ENCODE data around the gene FGF23. TPM values are rescaled to one million over a fixed set of nuclear protein-coding genes. Genes with fewer than 3 reads are reported as not detected.

FGF23 gene
- total RNA-seq, 6 experiments from 2014 or later, result not detected

DNA sequence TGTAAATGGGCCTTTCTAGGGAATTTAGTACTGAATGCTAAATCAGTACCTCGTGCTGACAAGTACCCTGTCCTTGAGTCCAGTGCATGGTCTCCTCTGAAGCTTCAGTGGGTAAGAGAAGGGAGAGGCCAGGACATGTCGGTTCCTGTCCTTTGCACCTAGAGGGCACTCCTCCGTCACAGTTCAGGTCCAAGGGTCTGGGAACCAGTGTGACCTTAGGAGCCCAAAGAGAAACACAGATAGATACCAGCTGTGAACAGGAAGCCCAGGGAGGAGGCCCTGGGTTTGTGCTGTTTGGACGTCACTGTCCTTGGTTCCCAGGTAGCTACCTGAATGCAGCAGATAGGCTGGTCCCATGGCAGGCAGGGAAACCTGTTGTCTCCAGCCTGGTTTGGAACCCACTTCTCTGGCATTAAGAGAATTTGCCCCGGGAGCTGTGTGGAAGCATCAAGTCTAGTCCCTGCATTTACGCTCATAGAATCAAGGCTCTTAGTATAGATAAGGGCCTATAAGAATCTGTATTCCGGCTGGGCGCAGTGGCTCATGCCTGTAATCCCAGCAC, 3.9 kb upstream of the FGF23 start:
- H3K27ac Mint-ChIP-seq, result no peak overlapping the region

DNA sequence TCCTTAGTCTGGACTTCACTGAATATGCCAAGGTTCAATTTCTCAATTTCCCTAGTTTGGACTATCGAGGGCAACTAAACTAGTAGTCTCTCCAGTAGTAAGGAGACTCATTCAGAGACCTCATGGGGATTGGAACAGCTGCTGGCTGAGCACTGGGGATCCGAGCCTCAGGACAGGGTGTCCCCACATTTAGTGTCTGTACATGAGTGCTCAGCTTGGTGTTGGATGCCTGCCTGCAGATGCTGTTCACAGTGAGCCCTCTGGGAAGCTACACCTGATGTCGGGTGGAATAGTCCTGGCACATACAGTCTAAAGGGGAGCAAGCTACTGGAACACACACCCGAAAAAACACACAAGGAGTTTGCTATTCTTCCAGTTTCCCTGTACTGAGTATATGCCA, 820 bp upstream of the FGF23 start:
- Mint-ChIP-seq H3K4me1 (ENCODE audit: low read depth) (no peaks in the 10 kb centered on the region), H3K27ac (no peak overlapping the region), H3K4me3 (no peak overlapping the region), H3K9me3 (no peaks in the 10 kb centered on the region), H3K27me3 (ENCODE audit: insufficient read depth) (peaks cover 24% of the 10 kb centered on the region), H3K36me3 (ENCODE audit: low read depth) (no peaks in the 10 kb centered on the region)
- DNase-seq, result no peak
- TF ChIP-seq, protein P1, sequence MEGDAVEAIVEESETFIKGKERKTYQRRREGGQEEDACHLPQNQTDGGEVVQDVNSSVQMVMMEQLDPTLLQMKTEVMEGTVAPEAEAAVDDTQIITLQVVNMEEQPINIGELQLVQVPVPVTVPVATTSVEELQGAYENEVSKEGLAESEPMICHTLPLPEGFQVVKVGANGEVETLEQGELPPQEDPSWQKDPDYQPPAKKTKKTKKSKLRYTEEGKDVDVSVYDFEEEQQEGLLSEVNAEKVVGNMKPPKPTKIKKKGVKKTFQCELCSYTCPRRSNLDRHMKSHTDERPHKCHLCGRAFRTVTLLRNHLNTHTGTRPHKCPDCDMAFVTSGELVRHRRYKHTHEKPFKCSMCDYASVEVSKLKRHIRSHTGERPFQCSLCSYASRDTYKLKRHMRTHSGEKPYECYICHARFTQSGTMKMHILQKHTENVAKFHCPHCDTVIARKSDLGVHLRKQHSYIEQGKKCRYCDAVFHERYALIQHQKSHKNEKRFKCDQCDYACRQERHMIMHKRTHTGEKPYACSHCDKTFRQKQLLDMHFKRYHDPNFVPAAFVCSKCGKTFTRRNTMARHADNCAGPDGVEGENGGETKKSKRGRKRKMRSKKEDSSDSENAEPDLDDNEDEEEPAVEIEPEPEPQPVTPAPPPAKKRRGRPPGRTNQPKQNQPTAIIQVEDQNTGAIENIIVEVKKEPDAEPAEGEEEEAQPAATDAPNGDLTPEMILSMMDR (IDR thresholded peaks at IDR 0.05), result no peak

More for the DNA sequence above, 3.9 kb upstream of the FGF23 start:
- Mint-ChIP-seq H3K27me3 (ENCODE audit: insufficient read depth) (peaks cover 27% of the 10 kb centered on the region), H3K4me1 (ENCODE audit: low read depth) (no peaks in the 10 kb centered on the region), H3K36me3 (ENCODE audit: low read depth) (no peaks in the 10 kb centered on the region), H3K4me3 (no peak overlapping the region), H3K9me3 (no peaks in the 10 kb centered on the region)
- TF ChIP-seq, protein P1 (IDR thresholded peaks at IDR 0.05), result no peak
- DNase-seq, result no peak

DNA sequence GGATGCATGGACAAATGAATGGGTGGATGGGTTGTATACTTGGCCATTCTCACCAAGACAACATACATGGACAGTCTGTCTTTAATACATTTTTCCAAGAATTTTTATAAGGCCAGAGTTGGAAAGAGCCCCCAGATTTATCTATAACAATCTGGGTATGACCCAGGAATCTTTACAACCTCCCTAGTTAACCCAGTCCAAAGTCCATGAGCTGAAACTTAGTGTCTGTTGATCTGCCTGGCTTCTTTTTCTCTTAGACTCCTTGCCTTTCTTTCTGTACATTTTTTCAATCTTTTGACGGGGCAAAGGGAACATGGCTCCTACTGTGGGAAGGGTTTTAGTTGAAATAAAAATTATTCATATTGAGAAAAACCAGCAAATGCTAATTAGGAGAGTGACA, 740 bp downstream of the FGF23 start:
- no peaks in the 10 kb centered on the region for H3K9me3 Mint-ChIP-seq
- H3K4me3 Mint-ChIP-seq, result no peak overlapping the region
- TF ChIP-seq, protein P1 (IDR thresholded peaks at IDR 0.05), result no peak
- DNase-seq, result no peak
- no peaks in the 10 kb centered on the region for H3K4me1 Mint-ChIP-seq (ENCODE audit: low read depth)
- H3K36me3 Mint-ChIP-seq (ENCODE audit: low read depth), result no peaks in the 10 kb centered on the region
- H3K27ac Mint-ChIP-seq, result no peak overlapping the region
- H3K27me3 Mint-ChIP-seq (ENCODE audit: insufficient read depth), result peaks cover 23% of the 10 kb centered on the region

DNA sequence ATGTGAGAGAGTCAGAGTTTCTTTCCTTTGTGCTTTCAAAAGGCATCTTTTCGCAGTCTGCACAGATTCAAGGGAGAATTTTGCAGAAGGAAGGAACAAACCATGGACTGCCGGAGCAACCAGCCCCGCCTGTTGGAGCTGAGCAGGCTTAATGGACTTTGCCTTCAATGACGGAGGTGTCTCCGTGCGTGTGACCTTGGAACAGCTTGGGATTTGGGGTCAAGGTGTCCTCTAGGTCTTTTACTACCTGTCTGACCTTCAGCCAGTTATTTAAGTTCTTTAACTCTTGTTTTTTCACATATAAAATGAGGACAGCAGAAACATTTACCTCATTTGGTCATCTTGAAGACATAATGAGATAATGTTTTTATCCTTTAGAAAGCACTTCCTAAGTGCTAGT, 4.1 kb downstream of the FGF23 start:
- Mint-ChIP-seq H3K4me1 (ENCODE audit: low read depth) (no peaks in the 10 kb centered on the region), H3K9me3 (no peaks in the 10 kb centered on the region)

DNA sequence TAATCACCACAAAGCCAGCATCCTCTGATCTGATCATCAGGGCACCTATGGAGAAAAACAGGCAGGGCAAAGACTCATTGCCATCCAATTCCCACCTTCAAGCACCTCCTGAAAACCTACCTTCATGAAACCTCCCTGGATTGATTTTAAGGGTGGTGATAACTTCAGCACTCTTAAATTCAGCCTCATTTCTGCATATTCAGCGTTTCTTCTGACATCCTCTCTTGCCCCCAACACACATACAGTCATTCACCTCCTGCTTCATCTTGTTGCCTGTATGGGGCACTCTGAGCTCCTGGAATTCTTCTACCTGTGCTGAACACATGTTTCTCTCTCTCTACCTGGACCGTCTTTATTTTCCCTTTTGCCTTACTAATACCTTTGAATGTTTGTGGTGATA, 6.9 kb downstream of the FGF23 start:
- no peak for DNase-seq
- Mint-ChIP-seq H3K4me1 (ENCODE audit: low read depth) (no peaks in the 10 kb centered on the region), H3K27ac (no peak overlapping the region), H3K9me3 (no peaks in the 10 kb centered on the region), H3K4me3 (no peak overlapping the region), H3K27me3 (ENCODE audit: insufficient read depth) (peaks cover 9% of the 10 kb centered on the region), H3K36me3 (ENCODE audit: low read depth) (no peaks in the 10 kb centered on the region)
- TF ChIP-seq, protein P1 (IDR thresholded peaks at IDR 0.05), result no peak

More for the DNA sequence above, 4.1 kb downstream of the FGF23 start:
- no peak overlapping the region for H3K27ac Mint-ChIP-seq
- DNase-seq, result no peak
- TF ChIP-seq, protein P1 (IDR thresholded peaks at IDR 0.05), result no peak
- peaks cover 17% of the 10 kb centered on the region for H3K27me3 Mint-ChIP-seq (ENCODE audit: insufficient read depth)
- H3K4me3 Mint-ChIP-seq, result no peak overlapping the region
- no peaks in the 10 kb centered on the region for H3K36me3 Mint-ChIP-seq (ENCODE audit: low read depth)

DNA sequence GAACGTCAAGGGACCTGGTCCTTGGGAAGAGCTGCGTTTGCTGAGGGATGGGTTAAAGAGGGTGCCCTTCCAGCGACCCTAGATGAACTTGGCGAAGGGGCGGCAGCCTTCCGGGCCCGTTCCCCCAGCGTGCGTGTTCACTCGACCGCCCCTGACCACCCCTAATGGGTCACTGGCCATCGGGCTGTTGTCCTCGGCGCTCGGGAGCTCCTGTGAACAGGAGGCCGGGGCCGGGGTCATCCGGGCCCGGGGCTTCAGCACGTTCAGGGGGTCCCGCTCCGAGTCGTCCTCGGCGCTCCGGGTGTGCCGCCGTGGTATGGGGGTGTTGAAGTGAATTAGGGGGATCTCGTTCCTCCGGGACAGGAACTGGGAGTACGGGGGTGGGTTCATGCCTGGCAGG, 9.2 kb downstream of the FGF23 start:
- peaks cover 5% of the 10 kb centered on the region for H3K27me3 Mint-ChIP-seq (ENCODE audit: insufficient read depth)
- TF ChIP-seq, protein P1 (IDR thresholded peaks at IDR 0.05), result no peak
- H3K36me3 Mint-ChIP-seq (ENCODE audit: low read depth), result no peaks in the 10 kb centered on the region
- no peaks in the 10 kb centered on the region for H3K4me1 Mint-ChIP-seq (ENCODE audit: low read depth)
- H3K27ac Mint-ChIP-seq, result no peak overlapping the region
- no peak overlapping the region for H3K4me3 Mint-ChIP-seq
- DNase-seq, result no peak
- H3K9me3 Mint-ChIP-seq, result no peaks in the 10 kb centered on the region

Measured in HFFc6 (cell line).